Type B pancreatic cell (in vitro differentiated cells): ENCODE data around the gene FAM110D. TPM values are rescaled to one million over a fixed set of nuclear protein-coding genes. Genes with fewer than 3 reads are reported as not detected.

Source experiments
- DNase-seq: peaks from one replicate; pipeline ENCODE4 v3.0.0; 2021; ENCODE audit warnings: mixed read lengths; ENCODE audit not compliant: unreplicated experiment; ENCODE audit errors: extremely low spot score
- H3K27ac Mint-ChIP-seq: 2 replicates; pipeline ENCODE4 v1.8.0; 2021; ENCODE audit warnings: mild to moderate bottlenecking, mixed read lengths
- H3K27me3 Mint-ChIP-seq: 2 replicates; pipeline ENCODE4 v1.8.0; 2021; ENCODE audit warnings: mixed read lengths
- H3K36me3 Mint-ChIP-seq: 2 replicates; pipeline ENCODE4 v1.8.0; 2021; ENCODE audit warnings: mixed read lengths
- H3K4me1 Mint-ChIP-seq: one replicate; pipeline ENCODE4 v1.8.0; 2021; ENCODE audit warnings: mixed read lengths; ENCODE audit not compliant: unreplicated experiment
- H3K4me3 Mint-ChIP-seq: 2 replicates; pipeline ENCODE4 v1.8.0; 2021; ENCODE audit warnings: mild to moderate bottlenecking, mixed read lengths
- H3K9me3 Mint-ChIP-seq: 2 replicates; pipeline ENCODE4 v1.8.0; 2021; ENCODE audit warnings: mixed read lengths
- total RNA-seq: library from RNA; stranded (reverse); gene quantifications from 2 replicates; pipeline ENCODE4 v1.2.1, GENCODE V29; 2021; ENCODE audit warnings: low replicate concordance
- TF ChIP-seq, protein P1 (sequence below): fragments of 200-600 bp; sonication (generic); conservative IDR thresholded peaks from 2 replicates; pipeline ENCODE4 v1.5.0; 2021; ENCODE audit warnings: antibody characterized with exemption, mild to moderate bottlenecking

FAM110D gene
- total RNA-seq, 1 donor from 2014 or later, result 1.4 TPM

DNA sequence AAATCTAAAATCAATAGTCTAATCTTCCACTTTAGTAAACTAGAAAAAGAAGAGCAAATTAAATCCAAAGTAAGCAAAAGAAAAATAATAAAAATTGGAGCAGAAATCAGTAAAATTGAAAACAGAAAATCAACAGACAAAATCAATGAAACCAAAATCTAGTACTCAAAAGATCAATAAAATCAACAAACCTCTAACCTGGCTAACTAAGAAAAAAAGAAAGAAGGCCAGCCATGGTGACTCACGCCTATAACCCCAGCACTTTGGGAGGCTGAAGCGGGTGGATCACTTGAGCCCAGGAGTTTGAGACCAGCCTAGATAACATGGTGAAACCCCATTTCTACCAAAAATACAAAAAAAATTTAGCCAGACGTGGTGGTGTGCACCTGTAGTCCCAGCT lies 24.4 kb upstream of the FAM110D start:
- Mint-ChIP-seq H3K27ac (no peak overlapping the region), H3K4me3 (no peak overlapping the region), H3K4me1 (no peaks in the 10 kb centered on the region), H3K36me3 (no peaks in the 10 kb centered on the region), H3K27me3 (no peaks in the 10 kb centered on the region), H3K9me3 (no peaks in the 10 kb centered on the region)
- DNase-seq, result no peak
- TF ChIP-seq, protein P1, sequence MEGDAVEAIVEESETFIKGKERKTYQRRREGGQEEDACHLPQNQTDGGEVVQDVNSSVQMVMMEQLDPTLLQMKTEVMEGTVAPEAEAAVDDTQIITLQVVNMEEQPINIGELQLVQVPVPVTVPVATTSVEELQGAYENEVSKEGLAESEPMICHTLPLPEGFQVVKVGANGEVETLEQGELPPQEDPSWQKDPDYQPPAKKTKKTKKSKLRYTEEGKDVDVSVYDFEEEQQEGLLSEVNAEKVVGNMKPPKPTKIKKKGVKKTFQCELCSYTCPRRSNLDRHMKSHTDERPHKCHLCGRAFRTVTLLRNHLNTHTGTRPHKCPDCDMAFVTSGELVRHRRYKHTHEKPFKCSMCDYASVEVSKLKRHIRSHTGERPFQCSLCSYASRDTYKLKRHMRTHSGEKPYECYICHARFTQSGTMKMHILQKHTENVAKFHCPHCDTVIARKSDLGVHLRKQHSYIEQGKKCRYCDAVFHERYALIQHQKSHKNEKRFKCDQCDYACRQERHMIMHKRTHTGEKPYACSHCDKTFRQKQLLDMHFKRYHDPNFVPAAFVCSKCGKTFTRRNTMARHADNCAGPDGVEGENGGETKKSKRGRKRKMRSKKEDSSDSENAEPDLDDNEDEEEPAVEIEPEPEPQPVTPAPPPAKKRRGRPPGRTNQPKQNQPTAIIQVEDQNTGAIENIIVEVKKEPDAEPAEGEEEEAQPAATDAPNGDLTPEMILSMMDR, result no peak

DNA sequence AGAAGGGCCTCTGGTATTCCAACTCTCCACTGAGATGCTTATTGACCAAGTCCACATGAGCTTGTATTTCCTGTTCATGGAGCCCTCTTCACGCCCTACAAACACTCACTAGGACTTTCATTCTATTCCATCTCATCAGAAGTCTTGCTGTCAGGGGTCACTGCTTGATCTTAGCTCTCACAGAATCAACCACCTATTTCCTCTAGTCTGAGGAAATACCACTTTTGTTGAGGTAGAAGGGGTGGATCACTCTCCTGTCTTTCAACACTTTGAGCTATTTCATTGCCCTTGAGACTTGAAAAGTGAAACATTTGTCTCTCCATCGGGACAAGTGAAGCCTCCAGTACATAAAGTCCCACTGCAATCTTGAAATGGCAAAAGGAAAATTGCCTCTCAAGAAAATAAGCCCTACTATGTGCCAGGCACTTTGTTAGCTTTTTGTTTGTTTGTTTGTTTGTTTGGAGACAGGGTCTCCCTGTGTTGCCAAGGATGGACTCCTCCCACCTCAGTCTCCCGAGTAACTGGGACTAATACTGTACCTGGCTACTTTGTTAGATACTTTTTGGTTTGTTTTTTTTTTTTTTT lies 19.8 kb upstream of the FAM110D start:
- DNase-seq, result peak; percentile 3
- Mint-ChIP-seq H3K4me1 (no peaks in the 10 kb centered on the region), H3K27me3 (no peaks in the 10 kb centered on the region), H3K36me3 (no peaks in the 10 kb centered on the region), H3K9me3 (no peaks in the 10 kb centered on the region), H3K27ac (peak overlapping the region; percentile 55), H3K4me3 (no peak overlapping the region)
- TF ChIP-seq, protein P1, result no peak

DNA sequence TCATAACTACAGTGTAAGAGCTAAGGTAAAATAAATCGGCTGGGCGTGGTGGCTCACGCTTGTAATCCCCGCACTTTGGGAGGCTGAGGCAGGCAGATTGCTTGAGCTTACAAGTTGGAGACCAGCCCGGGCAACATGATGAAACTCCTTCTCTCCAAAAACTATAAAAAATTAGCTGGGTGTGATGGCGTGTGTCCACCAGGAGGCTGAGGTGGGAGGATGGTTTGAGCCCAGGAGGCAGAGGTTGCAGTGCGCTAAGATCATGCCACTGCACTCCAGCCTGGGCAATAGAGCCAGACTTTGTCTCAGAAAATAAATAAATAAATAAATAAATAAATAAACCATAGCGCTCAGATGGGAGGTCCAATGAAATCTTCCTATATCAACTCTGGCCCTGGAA lies 16.7 kb upstream of the FAM110D start:
- TF ChIP-seq, protein P1, result peak; percentile 47
- Mint-ChIP-seq H3K4me1 (peaks cover 5% of the 10 kb centered on the region), H3K27ac (no peak overlapping the region), H3K9me3 (no peaks in the 10 kb centered on the region), H3K27me3 (no peaks in the 10 kb centered on the region), H3K36me3 (no peaks in the 10 kb centered on the region), H3K4me3 (no peak overlapping the region)
- DNase-seq, result peak; percentile 39

DNA sequence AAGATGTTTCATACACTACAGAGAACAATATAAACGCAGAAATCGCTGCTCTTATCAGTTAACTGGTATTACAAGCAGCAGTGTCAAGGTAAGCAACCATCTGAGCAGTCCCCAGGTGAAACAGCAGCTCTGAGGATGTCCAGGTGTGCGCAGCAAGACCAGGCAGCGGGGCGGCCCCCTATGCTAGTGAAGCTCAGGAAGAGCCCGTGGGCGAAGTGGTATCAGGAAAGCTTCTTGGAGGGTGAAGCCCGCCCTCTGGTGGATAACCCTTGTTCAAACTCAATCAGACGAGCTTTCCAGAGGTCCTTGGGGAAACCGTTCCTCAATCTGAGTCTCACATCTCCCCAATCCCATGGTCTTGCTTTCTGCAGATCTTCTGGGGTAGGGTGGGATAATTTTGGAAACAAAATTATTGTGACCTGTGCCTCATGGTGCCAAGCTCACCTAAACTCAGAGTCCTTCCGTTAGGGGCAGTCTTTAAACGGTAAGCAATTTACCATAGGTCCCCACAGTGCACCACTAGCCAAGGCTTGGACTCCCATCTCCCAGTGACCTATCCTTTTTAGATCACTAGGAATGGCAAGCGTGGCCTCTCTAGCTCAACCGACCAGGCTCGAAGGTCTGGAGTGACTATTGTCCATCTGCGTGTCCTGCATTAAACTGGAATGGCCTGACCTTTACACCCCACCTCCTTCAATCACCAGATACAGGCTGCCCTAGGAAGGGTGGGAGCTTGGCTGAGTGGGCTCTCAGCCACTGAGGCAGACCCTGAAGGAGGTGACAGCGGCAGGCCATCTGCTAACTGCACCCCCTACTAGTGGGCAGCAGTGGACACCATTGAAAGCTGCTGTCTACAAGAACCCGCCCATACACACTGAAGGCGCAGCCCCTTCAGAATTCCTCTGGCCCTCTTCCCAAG lies 13.6 kb upstream of the FAM110D start:
- H3K9me3 Mint-ChIP-seq, result no peaks in the 10 kb centered on the region
- no peaks in the 10 kb centered on the region for H3K27me3 Mint-ChIP-seq
- H3K27ac Mint-ChIP-seq, result no peak overlapping the region
- H3K4me3 Mint-ChIP-seq, result no peak overlapping the region
- TF ChIP-seq, protein P1, result peak; percentile 88
- H3K4me1 Mint-ChIP-seq, result peaks cover 5% of the 10 kb centered on the region
- H3K36me3 Mint-ChIP-seq, result no peaks in the 10 kb centered on the region
- DNase-seq, result peak; percentile 77

DNA sequence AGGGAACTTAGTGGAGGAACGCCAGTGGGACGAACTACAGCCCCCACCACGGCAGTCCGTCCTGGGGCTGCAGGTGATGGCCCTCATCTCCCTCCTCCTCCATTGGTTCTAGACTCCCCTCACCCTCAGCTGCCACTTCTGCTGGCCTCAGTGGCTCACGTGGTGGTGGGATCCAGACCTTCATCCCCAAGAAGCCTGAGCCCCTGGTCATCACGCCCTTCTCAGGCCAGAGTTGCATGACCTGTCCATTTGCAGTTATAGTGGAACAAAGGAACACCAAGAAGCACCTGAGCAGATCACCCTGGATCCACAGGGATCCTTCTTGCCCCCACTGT lies 13.0 kb upstream of the FAM110D start:
- Mint-ChIP-seq H3K27ac (no peak overlapping the region), H3K9me3 (no peaks in the 10 kb centered on the region), H3K4me3 (no peak overlapping the region), H3K4me1 (peaks cover 5% of the 10 kb centered on the region), H3K36me3 (no peaks in the 10 kb centered on the region), H3K27me3 (no peaks in the 10 kb centered on the region)
- TF ChIP-seq, protein P1, result no peak
- DNase-seq, result peak; percentile 59
